ENCODE results near the gene ZSCAN2. TPM values are rescaled to one million over a fixed set of nuclear protein-coding genes. Genes with fewer than 3 reads are reported as not detected.

ZSCAN2 gene
- total RNA-seq, 2 donors from 2014 or later: 23.6 to 31.3 TPM

DNA sequence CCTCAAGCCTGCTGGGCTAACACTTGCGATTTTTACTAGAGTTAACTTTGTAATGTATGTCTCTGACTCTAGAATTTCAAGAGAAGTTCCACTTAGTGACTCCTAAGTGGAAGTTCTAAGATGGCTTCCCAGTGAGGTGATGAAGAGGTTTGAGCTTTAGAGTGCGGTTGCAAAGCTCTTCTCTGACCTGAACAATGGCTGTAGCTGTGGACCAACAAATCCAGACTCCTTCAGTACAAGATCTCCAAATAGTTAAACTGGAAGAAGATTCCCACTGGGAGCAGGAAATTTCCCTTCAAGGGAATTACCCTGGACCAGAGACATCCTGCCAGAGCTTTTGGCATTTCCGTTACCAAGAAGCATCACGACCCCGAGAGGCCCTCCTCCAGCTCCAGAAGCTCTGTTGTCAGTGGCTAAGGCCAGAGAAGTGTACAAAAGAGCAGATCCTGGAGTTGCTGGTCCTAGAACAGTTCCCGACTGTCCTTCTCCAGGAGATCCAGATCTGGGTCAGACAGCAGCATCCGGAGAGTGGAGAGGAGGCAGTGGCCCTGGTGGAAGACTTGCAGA, 31.0 kb downstream of the ZSCAN2 start:
- H3K9ac ChIP-seq (ENCODE audit: extremely low read depth, low read length, poor library complexity, severe bottlenecking): peak overlapping the region; percentile 7
- WGBS, 2 experiments (ENCODE audit: insufficient coverage in 1 of 2, insufficient read length in 1 of 2): 61 to 75% methylated on average over 4 to 7 of the region's 7 CpGs

DNA sequence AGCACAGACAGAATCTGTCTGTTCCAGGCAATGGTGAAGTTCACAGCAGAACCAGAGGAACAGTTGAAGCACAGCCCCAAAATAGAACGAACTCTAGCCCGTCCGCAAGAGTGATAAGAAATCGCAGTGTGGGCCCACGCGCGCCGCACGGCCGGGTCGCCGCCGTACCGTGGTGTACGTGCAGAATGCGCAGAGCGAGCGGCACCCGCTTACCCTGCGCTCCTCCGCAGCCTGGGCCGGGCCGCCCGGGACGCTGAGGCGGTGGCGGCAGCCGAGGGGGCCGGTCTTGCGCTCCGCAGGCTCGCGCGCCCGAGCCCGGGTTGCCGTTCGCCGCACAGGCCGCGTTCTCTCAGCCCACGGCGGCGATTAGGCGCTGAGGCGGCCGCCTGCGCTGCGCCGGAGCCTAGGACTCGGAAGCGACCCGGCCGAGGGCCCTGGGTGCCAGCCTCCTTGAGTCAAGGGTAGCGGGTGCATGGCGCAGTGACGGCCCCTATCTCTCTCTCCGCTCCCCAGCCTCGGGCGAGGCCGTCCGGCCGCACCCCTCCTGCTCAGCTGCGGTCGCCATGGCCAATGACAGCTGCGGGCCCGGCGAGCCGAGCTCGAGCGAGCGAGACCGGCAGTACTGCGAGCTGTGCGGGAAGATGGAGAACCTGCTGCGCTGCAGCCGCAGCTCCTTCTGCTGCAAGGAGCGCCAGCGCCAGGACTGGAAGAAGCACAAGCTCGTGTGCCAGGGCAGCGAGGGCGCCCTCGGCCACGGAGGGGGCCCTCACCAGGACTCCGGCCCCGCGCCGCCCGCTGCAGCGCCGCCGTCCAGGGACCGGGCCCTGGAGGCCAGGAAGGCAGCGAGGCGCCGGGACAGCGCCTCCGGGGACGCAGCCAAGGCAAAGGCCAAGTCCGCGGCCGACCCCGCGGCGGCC, 32.8 kb downstream of the ZSCAN2 start:
- Mint-ChIP-seq H3K27me3 (ENCODE audit: insufficient read depth) (peaks cover 17% of the 10 kb centered on the region), H3K27ac (peak overlapping the region; percentile 61), H3K36me3 (ENCODE audit: low read depth) (peaks cover 8% of the 10 kb centered on the region), H3K9me3 (no peaks in the 10 kb centered on the region), H3K4me1 (peaks cover 20% of the 10 kb centered on the region), H3K4me3 (peak overlapping the region; percentile 64)
- no peaks in the 10 kb centered on the region for H3K9me3 ChIP-seq (ENCODE audit: control insufficient read depth, low read length)
- peaks cover 24% of the 10 kb centered on the region for H3K27me3 ChIP-seq (ENCODE audit: control insufficient read depth, insufficient read depth, low read length, poor library complexity, severe bottlenecking)
- TF ChIP-seq, protein P1, sequence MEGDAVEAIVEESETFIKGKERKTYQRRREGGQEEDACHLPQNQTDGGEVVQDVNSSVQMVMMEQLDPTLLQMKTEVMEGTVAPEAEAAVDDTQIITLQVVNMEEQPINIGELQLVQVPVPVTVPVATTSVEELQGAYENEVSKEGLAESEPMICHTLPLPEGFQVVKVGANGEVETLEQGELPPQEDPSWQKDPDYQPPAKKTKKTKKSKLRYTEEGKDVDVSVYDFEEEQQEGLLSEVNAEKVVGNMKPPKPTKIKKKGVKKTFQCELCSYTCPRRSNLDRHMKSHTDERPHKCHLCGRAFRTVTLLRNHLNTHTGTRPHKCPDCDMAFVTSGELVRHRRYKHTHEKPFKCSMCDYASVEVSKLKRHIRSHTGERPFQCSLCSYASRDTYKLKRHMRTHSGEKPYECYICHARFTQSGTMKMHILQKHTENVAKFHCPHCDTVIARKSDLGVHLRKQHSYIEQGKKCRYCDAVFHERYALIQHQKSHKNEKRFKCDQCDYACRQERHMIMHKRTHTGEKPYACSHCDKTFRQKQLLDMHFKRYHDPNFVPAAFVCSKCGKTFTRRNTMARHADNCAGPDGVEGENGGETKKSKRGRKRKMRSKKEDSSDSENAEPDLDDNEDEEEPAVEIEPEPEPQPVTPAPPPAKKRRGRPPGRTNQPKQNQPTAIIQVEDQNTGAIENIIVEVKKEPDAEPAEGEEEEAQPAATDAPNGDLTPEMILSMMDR (conservative IDR thresholded peaks at IDR 0.05): peak; percentile 21
- 1 to 3% methylated on average over 30 to 105 of the region's 105 CpGs for WGBS, 2 experiments (ENCODE audit: insufficient coverage in 1 of 2, insufficient read length in 1 of 2)
- no peak overlapping the region for H3K27ac ChIP-seq (ENCODE audit: low read depth, low read length)
- no peaks in the 10 kb centered on the region for H3K4me1 ChIP-seq (ENCODE audit: control insufficient read depth, insufficient read depth, low read length)
- H3K9ac ChIP-seq (ENCODE audit: extremely low read depth, low read length, poor library complexity, severe bottlenecking): no peak overlapping the region
- H3K4me3 ChIP-seq (ENCODE audit: low read length): peak overlapping the region; percentile 83
- H3K36me3 ChIP-seq (ENCODE audit: control insufficient read depth, insufficient read depth, low read length): peaks cover 19% of the 10 kb centered on the region
- peak; percentile 89 for DNase-seq

More for the DNA sequence above, 31.0 kb downstream of the ZSCAN2 start:
- DNase-seq: no peak
- peak overlapping the region; percentile 87 for H3K27ac Mint-ChIP-seq
- no peak overlapping the region for H3K27ac ChIP-seq (ENCODE audit: low read depth, low read length)
- H3K36me3 ChIP-seq (ENCODE audit: control insufficient read depth, insufficient read depth, low read length): peaks cover 11% of the 10 kb centered on the region
- peaks cover 17% of the 10 kb centered on the region for H3K27me3 Mint-ChIP-seq (ENCODE audit: insufficient read depth)
- no peaks in the 10 kb centered on the region for H3K9me3 Mint-ChIP-seq
- TF ChIP-seq, protein P1 (conservative IDR thresholded peaks at IDR 0.05): no peak
- peaks cover 8% of the 10 kb centered on the region for H3K36me3 Mint-ChIP-seq (ENCODE audit: low read depth)
- H3K4me1 ChIP-seq (ENCODE audit: control insufficient read depth, insufficient read depth, low read length): no peaks in the 10 kb centered on the region
- no peaks in the 10 kb centered on the region for H3K9me3 ChIP-seq (ENCODE audit: control insufficient read depth, low read length)
- peak overlapping the region; percentile 81 for H3K4me3 Mint-ChIP-seq
- H3K27me3 ChIP-seq (ENCODE audit: control insufficient read depth, insufficient read depth, low read length, poor library complexity, severe bottlenecking): peaks cover 24% of the 10 kb centered on the region
- H3K4me1 Mint-ChIP-seq: peaks cover 20% of the 10 kb centered on the region
- H3K4me3 ChIP-seq (ENCODE audit: low read length): peak overlapping the region; percentile 86

DNA sequence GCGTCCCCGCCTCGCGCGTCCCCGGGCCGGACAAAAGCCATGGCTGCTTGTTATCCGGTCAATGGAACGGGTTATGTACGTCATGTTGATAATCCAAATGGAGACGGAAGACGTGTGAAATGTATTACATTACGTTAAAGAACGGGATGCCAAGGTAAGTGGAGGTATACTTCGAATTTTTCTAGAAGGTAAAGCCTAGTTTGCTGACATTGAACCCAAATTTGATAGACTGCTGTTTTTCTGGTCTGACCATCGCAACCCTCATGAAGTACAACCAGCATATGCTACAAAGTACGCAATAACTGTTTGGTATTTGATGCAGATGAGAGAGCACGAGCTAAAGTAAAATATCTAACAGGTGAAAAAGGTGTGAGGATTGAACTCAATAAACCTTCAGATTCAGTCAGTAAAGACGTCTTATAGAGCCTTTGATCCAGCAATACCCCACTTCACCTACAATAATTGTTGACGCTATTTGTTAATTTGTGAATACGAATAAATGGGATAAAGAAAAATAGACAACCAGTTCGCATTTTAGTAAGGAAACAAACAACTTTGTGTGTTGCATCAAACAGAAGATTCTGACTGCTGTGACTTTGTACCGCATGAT, 33.5 kb downstream of the ZSCAN2 start:
- DNase-seq: no peak
- TF ChIP-seq, protein P1 (conservative IDR thresholded peaks at IDR 0.05): no peak
- Mint-ChIP-seq H3K36me3 (ENCODE audit: low read depth) (peaks cover 12% of the 10 kb centered on the region), H3K27me3 (ENCODE audit: insufficient read depth) (peaks cover 17% of the 10 kb centered on the region), H3K9me3 (no peaks in the 10 kb centered on the region), H3K4me1 (peaks cover 20% of the 10 kb centered on the region), H3K4me3 (peak overlapping the region; percentile 64), H3K27ac (no peak overlapping the region)
- Histone ChIP-seq H3K27ac (ENCODE audit: low read depth, low read length) (no peak overlapping the region), H3K27me3 (ENCODE audit: control insufficient read depth, insufficient read depth, low read length, poor library complexity, severe bottlenecking) (peaks cover 24% of the 10 kb centered on the region), H3K9ac (ENCODE audit: extremely low read depth, low read length, poor library complexity, severe bottlenecking) (no peak overlapping the region), H3K4me3 (ENCODE audit: low read length) (peak overlapping the region; percentile 83), H3K9me3 (ENCODE audit: control insufficient read depth, low read length) (no peaks in the 10 kb centered on the region), H3K36me3 (ENCODE audit: control insufficient read depth, insufficient read depth, low read length) (peaks cover 24% of the 10 kb centered on the region), H3K4me1 (ENCODE audit: control insufficient read depth, insufficient read depth, low read length) (no peaks in the 10 kb centered on the region)
- WGBS, 2 experiments (ENCODE audit: insufficient coverage in 1 of 2, insufficient read length in 1 of 2): 37 to 55% methylated on average over 15 to 23 of the region's 23 CpGs
